EL (cell line): ENCODE data around the gene FLOT2.
A peak's percentile ranks its signal among the peaks of the same experiment; 100 is the strongest.
"Not testable (repeated sequence)": the region's sequence is repeated elsewhere in the genome, so short reads cannot be mapped to it uniquely, and the experiment has no call there.

Experiments used
- DNase-seq: peaks from one replicate; pipeline ENCODE4 v3.0.0-alpha.2; 2016

FLOT2 gene

DNA sequence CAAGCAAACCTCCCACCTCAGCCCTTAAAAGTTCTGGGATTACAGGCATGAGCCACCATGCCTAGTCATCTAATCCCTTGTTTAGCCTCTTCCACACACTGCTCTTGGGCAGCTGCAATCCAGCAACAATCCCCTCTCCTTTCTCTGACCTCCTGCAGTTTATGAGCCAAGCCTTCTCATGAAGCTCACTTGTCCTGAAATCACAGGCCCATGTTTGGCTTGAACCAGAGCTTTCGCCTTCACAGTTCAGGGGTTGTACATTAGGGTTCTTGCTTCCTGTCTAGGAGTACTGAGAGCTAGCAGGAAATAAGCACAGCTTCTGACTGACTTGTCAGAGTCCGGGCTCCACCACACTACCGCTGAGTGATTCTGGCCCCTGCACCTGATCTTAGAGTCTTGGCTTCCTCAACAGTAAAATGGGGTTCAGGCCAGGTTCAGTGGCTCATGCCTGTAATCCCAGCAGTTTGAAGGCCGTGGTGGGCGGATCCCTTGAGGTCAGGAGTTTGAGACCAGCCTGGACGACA lies 26.4 kb downstream of the FLOT2 start:
- DNase-seq, result no peak

DNA sequence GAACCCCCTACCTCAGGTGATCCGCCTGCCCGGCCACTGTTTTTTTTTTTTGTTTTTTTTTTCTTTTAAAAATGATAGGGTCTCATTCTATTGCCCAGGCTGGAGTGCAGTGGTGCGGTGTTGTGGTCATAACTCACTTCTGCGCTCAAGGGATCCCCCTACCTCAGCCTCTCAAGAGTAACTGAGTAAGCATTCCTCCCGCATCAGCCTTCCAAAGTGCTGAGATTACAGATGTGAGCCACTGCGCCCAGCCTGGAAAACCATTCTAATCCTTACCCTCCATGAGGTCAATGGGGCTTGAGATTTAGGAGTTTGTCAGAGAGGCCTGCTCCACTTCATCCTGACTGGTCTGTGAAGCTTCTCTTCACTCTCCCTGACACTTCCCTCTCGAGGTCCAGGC lies 30.3 kb downstream of the FLOT2 start:
- no peak for DNase-seq

DNA sequence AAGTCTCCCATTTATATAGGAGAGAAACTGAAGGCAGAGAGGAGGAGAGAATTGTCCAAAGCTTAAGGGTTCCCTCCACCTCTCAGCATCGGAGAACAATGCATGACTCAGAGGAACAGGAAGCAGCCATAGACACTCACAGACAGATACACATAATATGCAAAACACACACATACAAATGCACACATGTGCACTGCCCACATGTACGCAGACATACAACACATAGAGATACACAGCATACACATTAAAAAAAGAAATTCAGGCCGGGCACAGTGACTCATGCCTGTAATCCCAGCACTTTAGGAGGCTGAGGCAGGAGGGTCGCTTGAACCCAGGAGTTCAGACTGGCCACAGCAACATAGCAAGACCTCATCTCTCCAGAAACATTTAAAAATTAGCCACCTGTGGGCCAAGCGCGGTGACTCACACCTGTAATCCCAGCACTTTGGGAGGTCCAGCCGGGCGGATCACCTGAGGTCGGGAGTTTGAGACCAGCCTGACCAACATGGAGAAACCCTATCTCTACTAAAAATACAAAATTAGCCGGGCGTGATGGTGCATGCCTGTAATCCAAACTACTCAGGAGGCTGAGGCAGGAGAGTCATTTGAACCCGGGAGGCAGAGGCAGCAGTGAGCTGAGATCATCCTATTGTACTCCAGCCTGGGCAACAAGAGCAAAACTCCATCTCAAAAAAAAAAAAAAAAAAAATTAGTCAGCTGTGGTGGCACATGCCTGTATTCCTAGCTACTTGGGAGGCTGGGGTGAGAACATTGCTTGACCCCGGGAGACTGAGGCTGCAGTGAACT lies 31.4 kb downstream of the FLOT2 start:
- no peak for DNase-seq

DNA sequence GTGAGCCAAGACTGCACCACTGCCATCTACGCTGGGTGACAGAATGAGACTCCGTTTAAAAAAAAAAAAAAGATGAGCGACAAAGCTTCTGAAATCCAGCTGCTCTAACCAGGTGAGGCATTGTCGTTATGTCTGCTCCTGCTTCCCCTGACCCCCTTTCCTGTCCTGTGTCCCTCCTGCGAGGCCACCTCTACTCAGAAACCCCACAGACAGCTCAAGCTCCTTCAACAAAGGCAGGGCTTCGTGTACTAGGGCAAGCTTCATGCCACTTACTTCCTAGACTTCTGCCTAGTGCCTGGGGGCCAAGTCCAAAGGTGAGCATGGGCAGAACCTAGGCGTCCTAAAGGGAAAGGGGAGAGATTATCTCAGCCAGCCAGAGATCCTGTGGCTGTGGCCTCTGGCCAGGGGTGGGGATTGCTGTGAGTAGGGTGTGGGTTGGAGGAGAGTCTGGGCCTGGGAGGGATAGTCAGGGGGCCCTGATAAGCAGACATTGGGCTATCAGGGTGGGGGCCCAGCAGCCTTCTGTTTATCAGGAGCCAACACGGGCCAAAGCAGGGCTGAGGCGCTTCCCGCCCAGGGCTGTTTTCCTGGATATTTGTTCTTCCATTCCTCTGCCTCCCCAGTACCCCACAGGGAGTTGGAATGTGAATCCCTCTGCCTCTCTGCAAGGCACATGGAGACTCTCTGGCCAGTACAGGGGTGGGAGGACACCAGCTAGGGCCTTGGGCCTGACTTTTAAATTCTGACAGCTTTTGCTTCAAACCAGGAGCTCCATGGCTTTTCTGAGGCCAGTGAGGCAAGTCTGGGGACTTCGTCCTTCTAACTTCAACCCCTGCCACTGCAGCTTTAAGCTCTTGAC lies 32.3 kb downstream of the FLOT2 start:
- no peak for DNase-seq

DNA sequence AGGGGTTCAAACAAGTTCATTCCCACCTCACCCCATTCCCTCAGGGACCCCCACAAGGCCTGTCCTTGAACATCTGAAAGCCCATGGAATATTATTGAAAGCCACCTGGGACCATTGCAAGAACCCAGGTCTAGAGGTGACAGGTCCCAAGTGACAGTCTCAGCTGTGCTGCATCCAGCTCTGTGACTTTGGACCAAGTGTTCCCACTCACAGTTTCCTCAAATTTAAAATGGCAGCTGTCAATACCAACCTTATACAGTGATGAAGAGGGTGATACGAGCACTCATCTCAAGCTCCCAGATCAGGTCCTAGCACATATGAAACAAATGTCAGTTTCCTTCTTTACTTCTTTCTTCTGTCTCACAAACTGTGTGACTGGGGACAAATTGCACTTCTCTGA lies 33.6 kb downstream of the FLOT2 start:
- DNase-seq, result no peak

DNA sequence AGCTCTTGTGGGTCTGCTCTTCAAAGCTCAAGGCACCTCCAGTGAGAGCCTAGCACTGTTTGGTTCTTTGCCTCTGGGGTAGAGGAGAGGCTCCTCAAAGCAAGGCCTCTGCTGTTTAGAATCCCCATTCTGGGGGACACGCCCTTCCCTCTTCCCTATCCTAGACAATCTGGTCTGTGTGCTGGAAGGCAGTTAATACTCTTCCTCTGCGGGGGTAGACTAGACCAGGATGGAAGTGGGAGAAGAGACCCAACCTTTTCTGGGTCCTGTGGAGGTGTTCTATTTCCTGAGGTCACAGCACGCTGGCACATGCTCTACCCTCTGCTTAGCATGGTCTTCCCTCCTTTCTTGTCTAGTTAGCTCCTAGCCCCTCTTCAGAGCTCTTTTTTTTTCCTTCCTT lies 35.0 kb downstream of the FLOT2 start:
- no peak for DNase-seq

DNA sequence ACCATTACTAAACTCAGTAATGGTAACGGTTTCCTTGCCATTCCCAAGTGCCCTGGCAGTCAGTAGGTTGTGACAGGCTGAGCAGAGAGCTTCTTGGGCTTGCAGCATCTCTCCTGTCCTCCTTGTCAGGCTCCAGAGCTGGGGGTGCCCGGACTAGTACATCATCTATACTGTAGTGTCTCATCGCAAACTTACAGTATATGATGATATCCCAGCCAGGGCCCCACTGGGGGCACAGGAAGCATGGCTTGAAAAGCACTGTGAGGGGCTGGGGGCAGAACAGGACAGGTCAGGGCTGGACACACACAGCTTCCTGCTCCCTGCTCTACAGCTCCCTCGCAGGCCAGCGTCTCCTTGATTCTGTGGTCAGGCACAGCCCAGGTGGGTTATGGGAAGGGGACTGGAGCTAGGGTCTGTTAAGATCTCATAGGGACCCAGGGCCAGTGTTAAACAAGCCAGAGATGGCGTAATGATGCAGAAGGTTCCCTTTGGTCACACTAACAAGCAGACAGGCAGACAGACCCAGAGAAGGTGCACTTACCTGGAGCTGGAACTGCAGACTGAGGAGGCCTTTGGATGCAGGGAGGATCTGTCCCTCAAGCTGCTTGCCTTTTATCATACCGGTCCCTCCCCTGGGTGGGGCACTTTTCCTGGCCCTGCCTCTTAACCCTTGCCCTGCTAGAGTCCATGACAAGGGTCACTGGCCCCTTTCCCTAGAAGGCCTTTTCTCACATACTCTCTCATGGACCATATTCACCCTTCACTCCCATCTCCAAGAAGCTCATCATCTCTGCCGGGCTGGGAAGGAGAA lies 35.9 kb downstream of the FLOT2 start:
- no peak for DNase-seq

DNA sequence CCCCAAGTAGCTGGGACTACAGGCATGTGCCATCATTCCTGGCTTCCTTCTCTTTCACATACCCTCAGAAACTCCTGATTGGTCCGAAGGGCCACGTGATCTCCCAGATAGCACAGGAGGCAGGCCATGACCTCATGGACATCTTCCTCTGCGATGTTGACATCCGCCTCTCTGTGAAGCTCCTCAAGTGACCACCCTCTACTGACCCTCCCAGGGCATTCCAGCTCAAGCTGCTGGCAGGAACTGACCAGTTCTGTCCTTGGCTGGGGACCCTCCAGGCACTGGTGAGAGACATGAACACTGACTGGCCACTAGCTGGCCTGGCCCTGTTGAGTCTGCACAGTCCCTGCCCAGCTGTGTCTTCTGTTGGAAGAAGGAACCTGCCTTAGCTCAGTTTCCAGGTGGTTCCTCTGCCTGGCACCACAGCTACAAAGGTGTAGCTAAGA lies 37.1 kb downstream of the FLOT2 start:
- no peak for DNase-seq

DNA sequence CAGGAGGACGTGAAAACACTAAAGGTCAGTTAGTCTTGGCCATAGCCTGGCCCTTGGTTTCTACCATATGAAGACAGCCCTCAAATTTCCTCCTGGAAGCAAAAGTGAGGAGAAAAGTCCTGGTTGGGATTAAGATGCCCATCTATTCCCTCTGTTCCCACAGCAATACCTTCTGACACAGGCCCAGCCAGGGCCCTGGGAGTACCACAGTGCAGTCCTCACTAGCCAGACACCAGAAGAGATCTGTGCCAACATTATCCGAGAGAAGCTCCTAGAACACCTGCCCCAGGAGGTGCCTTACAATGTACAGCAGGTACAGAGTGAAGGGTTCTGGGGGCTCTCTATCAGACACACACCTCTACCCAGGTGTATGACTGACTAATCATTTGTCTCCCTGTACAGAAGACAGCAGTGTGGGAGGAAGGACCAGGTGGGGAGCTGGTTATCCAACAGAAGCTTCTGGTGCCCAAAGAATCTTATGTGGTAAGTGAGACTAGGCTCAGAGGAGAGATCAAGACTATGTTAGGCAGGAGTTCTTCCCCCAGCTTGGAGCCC lies 38.7 kb downstream of the FLOT2 start:
- DNase-seq, result no peak

DNA sequence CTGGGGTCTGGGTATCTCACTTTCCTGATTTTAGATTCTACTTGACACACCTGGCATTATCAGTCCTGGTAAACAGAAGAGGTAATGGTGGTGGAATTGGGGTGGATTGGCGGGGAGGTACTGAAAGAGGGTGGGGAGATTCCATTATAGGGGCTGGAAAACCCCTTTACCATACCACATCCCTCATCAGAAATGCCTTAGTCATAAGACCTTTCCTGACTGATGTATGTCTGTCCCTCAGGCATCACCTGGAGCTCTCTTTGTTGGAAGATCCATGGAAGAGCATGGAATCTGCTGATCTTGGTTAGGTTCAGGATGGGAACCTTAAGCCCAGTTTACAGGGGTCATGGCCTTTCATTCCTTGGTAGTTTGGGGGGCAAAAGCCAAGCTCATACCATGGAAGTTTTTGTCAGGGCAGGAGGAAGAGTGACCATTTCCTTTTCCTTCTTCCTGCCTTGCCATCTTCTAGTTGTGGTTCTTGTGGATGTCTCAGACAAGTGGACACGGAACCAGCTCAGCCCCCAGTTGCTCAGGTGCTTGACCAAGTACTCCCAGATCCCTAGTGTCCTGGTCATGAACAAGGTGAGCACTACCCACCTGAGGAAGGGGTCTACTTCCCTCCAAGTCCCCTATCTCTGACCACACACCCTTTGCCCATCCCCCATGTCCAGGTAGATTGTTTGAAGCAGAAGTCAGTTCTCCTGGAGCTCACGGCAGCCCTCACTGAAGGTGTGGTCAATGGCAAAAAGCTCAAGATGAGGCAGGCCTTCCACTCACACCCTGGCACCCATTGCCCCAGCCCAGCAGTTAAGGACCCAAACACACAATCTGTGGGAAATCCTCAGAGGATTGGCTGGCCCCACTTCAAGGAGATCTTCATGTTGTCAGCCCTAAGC lies 39.4 kb downstream of the FLOT2 start:
- DNase-seq, result no peak

DNA sequence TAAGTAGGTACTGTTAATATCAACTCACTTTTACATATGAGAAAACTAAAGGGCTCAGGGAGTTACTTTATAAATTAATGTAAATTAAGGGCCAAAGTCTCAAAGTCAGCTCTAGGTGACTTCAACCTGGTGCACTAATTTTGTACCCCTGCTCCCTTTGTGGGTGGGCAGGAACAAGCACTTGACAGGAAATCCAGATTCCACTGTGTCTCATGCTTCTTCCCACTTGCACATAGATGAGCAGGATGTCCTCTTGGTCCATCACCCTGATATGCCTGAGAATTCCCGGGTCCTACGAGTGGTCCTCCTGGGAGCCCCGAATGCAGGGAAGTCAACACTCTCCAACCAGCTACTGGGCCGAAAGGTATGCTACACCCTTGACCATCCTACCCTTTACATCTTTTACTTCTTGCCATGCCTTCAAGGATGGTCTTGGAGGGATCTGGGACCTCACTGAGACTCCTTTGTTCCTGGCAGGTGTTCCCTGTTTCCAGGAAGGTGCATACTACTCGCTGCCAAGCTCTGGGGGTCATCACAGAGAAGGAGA lies 41.4 kb downstream of the FLOT2 start:
- DNase-seq, result no peak

DNA sequence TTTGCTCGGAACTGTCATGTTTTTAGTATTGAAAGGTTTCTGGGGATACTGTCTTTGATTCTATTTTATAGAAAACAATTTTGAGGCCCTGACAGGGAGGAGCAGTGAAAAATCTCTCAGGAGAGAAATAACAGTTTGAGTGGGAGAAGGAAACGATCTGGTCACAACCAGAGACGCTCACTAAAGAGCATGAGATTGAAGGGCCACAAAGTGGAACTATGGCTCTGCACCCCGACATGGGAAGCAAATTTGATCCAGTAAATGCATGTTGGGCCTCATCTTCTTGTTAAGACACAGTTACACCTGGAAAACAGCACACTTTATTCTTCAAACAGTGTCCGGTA lies 42.2 kb downstream of the FLOT2 start:
- DNase-seq, result no peak

DNA sequence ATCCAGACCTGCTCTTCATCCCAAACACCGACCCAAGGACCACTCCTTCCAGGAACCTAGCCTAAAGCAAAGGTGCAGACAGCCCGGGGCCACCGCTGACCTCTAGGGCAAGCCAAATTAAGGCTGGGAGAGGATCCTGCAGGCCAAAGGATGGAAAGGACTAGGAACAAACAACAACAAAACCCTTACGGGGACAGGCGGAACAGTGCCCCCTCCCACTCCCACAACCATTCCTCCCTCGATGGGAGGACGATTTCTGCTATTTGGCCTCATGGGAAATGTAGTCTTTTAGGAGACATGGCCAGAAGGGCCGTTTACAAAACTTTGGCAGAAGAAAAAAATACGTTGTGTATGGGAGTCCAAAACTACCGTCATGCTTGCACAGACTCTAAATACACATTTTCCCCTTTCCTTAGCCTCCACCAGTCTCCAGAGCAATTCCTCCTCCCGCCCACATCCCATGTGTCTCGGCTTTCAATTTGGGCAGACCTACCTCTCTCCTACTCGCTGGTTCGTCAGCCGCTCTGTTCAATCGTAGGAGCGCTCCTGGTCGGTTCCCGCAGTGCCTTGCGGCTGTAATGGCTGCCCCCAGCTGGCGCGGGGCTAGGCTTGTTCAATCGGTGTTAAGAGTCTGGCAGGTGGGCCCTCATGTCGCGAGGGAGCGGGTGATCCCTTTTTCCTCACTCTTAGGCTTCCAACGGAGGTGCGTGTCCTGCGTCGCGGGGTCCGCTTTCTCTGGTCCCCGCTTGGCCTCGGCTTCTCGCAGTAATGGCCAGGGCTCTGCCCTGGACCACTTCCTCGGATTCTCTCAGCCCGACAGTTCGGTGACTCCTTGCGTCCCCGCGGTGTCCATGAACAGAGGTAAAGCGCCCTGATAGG lies 42.8 kb downstream of the FLOT2 start, which contains the start of gene ERAL1:
ERAL1 (plus strand) TSS at position 560 of the 879 bp plus-strand sequence; CDS start at position 579, 19 bp downstream.
- DNase-seq, result peak; percentile 90

DNA sequence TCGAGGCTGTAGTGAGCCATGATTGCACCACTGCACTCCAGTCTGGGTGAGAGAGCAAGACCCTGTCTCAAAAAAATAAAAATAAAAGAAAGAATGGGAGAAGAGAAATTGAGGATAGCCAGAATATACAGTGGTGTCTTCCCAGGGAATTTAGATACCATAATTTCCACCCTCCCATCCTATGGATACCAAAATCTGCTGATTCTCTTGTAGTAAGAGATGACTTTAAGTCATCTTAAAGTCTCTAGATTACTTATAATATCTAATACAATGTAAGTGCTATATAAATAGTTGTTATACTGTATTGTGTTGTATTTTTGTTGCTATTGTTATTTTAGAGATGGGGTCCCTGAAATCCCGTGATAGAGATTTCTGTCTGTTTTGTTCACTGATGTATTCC lies 44.2 kb downstream of the FLOT2 start:
- DNase-seq, result no peak

DNA sequence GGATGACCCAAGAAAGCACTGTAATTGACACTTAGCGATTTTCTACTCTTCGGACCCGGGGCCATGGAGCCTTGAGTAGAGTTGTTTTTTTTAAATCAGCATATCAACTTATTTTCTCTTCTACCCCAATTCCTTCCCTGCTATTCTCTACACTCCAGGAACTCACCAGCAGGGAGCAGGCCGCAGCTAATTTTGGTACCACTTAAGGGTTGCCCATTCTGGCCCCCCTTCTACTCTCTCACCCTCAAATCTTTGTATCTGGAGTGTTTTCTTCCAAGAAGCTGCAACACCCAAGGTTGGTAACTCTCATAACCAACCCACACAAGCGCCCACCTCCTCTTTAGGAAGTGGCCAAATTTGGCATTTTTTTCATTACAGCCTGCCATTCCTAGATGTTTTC lies 48.3 kb downstream of the FLOT2 start:
- peak; percentile 12 for DNase-seq

DNA sequence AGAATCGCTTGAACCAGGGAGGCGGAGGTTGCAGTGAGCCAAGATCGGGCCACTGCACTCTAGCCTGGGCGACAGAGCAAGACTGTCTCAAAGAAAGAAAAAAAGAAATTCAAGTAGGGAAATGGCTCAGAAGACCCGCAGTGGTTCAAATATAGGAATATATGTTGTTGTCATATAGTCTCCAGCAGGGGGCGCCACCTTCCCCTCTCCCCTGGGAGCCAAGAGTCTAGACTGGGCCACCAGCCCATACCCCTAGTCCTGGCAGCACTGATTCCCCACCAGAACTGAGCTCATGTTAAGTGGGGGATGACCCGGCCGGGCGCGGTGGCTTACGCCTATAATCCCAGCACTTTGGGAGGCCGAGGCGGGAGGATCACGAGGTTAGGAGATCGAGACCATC lies 48.9 kb downstream of the FLOT2 start:
- peak; percentile 20 for DNase-seq

DNA sequence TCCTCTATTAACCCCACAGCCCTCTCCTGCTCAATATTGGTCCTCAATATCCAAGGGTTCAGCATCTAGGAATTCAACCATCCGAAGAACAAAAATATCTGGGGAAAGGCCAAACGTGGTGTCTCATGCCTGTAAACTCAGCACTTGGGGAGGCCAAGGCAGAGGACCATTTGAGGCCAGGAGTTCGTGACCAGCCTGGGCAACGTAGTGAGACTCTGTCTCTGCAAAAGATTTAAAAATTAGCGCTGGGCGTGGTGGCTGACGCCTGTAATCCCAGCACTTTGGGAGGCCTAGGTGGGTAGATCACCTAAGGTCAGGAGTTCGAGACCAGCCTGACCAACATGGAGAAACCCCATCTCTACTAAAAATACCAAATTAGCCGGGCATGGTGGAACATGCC lies 50.8 kb downstream of the FLOT2 start:
- DNase-seq, result not testable (repeated sequence)

DNA sequence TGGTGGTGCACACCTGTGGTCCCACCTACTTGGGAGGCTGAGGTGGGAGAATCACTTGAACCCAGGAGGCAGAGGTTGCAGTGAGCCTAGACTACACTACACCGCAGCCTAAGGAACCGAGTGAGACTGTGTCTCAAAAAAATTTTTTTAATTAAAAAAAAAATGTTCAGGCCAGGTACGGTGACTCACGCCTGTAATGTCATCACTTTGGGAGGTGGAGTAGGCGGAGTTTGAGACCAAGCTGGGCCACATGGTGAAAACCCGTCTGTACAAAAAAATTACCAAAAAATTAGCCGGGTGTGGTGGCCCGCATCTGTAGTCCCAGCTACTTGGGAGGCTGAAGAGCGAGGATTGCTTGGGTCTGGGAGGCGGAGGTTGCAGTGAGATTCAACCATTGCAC lies 51.3 kb downstream of the FLOT2 start:
- DNase-seq, result no peak

DNA sequence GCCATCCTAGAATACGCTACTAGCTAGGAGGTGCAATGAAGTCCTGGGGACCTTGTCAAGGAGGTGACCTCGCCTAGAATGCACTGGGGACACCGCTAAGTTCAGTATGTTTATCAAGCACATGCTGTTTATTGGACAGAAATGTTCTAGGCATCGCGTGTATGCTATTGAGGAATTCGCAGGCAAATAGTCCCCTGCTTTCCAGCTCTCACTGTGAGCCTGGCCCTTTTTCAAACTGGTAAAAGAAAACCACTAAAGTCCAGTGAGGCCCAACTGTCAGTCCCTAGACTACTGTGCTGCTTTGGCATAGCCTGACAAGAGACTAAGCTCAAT lies 53.8 kb downstream of the FLOT2 start:
- DNase-seq, result no peak

DNA sequence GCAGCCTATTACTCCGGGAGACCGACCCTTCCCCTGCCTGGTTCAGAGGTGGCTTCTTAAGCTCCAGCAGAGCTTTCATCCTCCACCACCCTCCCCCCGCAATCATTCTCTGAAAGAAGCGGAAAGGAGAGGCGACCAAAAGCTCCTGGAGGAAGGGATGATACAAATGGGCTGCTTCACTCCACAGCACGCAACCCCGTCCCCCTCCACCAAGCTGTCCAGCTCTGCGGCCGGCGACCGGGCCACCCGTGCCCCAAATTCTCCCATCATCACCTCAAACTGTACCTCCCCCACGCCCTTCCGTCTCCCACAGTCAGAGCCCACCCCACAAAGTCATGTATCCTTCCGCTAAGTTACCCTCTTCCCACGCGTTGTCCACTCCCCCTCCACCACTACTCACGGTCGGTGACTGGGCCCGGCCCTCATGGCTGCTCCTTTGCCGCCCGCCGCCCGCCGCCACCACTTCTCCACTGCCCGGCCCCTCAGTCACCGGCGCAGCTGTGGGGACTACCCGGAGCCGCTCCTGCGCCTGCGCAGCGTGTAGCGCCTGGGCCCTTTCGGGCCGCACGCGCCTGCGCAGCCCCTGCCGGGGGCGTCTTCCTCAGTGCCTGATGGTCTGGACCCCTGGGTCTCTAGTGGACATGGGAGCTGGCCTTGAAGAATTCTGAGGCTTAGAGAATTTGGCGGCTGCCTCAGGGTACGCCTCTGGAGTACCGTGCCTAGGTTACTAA lies 55.1 kb downstream of the FLOT2 start, which contains the start of gene FAM222B:
FAM222B (minus strand) TSS at position 509 of the 731 bp plus-strand sequence. CDS start 76,123 bp downstream, outside the sequence.
- peak; percentile 87 for DNase-seq
